ENCODE results near the gene PPP6R2.

The PPP6R2 gene

DNA sequence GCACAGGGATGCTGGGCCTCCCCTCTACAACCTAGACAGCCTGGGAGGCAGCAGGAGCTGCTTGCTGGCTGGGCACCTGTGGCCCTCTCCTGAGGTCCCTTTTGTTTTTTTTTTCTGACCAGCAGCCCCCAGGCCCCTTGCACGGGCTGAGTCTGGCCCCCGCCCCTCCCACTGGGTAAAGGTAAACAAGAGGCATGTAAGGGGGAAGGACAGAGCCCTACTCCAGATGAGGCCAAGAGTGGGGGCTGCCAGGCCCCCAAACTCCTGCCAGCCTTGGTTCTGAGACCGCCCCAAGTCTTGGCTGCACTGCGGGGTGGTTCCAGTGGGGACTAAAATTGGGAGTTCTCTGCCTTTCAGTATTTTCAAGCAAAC is 44.9 kb upstream of the PPP6R2 start:
- H3K9me3 ChIP-seq (ENCODE audit: low read length) = no peaks in the 10 kb centered on the region
- H3K9me2 ChIP-seq (ENCODE audit: low read depth, low read length) = no peaks in the 10 kb centered on the region
- H2AFZ ChIP-seq (ENCODE audit: low read length) = no peak overlapping the region
- H3K27me3 ChIP-seq (ENCODE audit: insufficient read depth, low read length) = peaks cover 24% of the 10 kb centered on the region
- no peaks in the 10 kb centered on the region for H3K36me3 ChIP-seq (ENCODE audit: insufficient read depth, low read length)
- H3K4me2 ChIP-seq (ENCODE audit: low read length) = no peak overlapping the region
- no peak overlapping the region for H3K27ac ChIP-seq (ENCODE audit: low read depth, low read length, poor library complexity, severe bottlenecking)
- peaks cover 14% of the 10 kb centered on the region for H3K4me1 ChIP-seq (ENCODE audit: insufficient read depth, low read length, severe bottlenecking)
- H4K20me1 ChIP-seq (ENCODE audit: insufficient read depth, low read length) = no peaks in the 10 kb centered on the region
- H3K79me2 ChIP-seq (ENCODE audit: insufficient read depth, low read length) = no peaks in the 10 kb centered on the region
- TF ChIP-seq EZH2 (IDR thresholded peaks at IDR 0.05; ENCODE audit: borderline replicate concordance, low read length) = no peak
- TF ChIP-seq, protein P1, sequence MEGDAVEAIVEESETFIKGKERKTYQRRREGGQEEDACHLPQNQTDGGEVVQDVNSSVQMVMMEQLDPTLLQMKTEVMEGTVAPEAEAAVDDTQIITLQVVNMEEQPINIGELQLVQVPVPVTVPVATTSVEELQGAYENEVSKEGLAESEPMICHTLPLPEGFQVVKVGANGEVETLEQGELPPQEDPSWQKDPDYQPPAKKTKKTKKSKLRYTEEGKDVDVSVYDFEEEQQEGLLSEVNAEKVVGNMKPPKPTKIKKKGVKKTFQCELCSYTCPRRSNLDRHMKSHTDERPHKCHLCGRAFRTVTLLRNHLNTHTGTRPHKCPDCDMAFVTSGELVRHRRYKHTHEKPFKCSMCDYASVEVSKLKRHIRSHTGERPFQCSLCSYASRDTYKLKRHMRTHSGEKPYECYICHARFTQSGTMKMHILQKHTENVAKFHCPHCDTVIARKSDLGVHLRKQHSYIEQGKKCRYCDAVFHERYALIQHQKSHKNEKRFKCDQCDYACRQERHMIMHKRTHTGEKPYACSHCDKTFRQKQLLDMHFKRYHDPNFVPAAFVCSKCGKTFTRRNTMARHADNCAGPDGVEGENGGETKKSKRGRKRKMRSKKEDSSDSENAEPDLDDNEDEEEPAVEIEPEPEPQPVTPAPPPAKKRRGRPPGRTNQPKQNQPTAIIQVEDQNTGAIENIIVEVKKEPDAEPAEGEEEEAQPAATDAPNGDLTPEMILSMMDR (IDR thresholded peaks at IDR 0.05; ENCODE audit: low read length) = no peak
- H3K4me3 ChIP-seq (ENCODE audit: low read depth, low read length, poor library complexity, severe bottlenecking) = no peak overlapping the region
- 0 out of 2 replicates have a peak, but pooled peaks cover 3% of the 10 kb centered on the region for H3F3A ChIP-seq (ENCODE audit: insufficient read depth, low read length)
- H3K9ac ChIP-seq (ENCODE audit: low read length) = no peak overlapping the region

DNA sequence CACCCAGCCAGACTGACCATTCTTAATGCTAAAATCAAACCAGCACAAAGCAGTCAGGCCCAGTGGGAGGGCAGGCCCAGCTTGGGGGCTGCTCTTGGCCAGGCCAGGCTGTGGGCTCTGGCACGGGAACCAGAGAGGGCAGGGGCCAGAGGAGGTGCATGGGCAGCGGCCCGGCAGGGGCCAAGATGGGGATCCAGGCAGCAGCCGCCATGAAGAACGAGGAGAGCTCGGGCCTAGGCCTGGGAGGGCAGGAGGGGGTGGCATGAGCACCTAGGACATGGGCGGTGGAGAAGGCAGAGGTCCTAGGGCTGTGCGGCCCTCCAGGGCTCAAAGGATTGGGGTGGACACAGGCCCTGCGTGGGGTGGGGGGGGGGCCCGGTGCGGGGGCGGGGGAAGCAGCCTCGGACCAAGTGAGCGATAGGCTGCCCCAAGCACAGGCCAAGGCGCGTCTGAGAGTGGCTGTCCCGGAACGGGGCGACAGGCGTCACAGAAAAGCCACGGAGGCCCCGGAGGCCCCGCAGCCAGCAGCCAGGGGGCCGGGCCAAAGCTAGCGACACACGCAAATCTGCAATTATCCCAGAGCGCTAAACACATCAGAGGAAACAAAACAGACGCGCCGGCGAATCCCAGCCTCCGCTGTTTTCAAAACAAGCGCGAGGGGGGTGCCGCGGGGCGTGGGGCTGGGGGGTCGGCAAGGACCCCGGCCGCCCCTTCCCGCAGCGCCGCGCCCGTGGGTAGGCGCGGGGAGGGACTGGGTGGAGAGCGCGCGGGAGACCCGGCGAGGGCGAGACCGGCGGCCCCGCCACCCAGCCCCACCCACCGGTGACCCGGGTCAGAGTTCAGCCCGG is 44.0 kb upstream of the PPP6R2 start:
- Histone ChIP-seq H3K4me3 (ENCODE audit: low read depth, low read length, poor library complexity, severe bottlenecking) (peak overlapping the region; percentile 53), H3K9me2 (ENCODE audit: low read depth, low read length) (no peaks in the 10 kb centered on the region), H3K9ac (ENCODE audit: low read length) (0 out of 2 replicates have a peak overlapping the region, but pooled peaks have one; percentile 22), H4K20me1 (ENCODE audit: insufficient read depth, low read length) (no peaks in the 10 kb centered on the region), H3K4me1 (ENCODE audit: insufficient read depth, low read length, severe bottlenecking) (peaks cover 11% of the 10 kb centered on the region), H3F3A (ENCODE audit: insufficient read depth, low read length) (0 out of 2 replicates have a peak, but pooled peaks cover 3% of the 10 kb centered on the region), H2AFZ (ENCODE audit: low read length) (no peak overlapping the region), H3K9me3 (ENCODE audit: low read length) (no peaks in the 10 kb centered on the region), H3K27ac (ENCODE audit: low read depth, low read length, poor library complexity, severe bottlenecking) (no peak overlapping the region), H3K4me2 (ENCODE audit: low read length) (peak overlapping the region; percentile 71), H3K36me3 (ENCODE audit: insufficient read depth, low read length) (no peaks in the 10 kb centered on the region), H3K27me3 (ENCODE audit: insufficient read depth, low read length) (peaks cover 23% of the 10 kb centered on the region), H3K79me2 (ENCODE audit: insufficient read depth, low read length) (no peaks in the 10 kb centered on the region)
- TF ChIP-seq, protein P1 (IDR thresholded peaks at IDR 0.05; ENCODE audit: low read length) = no peak
- TF ChIP-seq EZH2 (IDR thresholded peaks at IDR 0.05; ENCODE audit: borderline replicate concordance, low read length) = no peak

DNA sequence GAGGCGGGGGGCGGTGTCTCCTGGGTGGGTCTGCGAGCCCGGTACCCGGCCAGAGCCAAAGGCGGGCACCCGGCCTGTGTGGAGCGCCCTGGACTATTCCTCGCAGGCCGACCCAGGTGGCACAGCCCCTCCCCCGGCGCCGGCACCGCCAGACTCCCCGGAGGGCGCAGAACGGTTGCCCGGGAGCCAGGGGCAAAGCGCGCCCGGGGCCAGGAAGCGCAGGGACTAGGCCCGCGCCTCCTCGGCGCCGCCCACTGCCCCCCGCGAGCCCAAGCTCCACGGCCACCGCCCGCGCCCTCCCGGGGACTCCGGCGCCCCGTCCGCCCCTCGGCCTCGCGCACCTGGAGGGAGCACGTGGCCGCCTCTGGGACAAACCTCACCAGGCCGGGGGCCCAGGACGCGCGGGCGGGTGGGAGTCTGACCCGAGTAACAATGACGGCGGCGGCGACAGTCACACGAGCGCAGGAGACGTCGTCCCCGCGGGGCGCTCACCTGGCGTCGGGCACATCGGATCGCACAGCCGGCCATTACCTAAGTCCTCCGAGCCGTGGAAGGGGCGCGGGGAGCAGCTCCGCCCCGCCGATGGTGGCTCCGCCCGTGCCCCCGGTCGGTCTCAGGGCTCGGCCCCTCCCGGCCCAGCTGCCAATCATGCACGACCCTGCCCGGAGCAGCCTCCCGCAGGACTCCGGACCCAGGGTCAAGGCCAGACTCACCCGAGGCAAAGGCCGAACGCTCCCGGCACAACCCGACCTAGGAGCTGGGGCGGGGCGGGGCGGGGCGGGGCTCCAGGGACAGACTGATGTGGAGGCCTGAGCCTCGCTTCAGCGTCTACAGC is 43.1 kb upstream of the PPP6R2 start:
- no peaks in the 10 kb centered on the region for H4K20me1 ChIP-seq (ENCODE audit: insufficient read depth, low read length)
- H3K9me2 ChIP-seq (ENCODE audit: low read depth, low read length) = no peaks in the 10 kb centered on the region
- peaks cover 18% of the 10 kb centered on the region for H3K27me3 ChIP-seq (ENCODE audit: insufficient read depth, low read length)
- H3K4me2 ChIP-seq (ENCODE audit: low read length) = peak overlapping the region; percentile 71
- TF ChIP-seq EZH2 (IDR thresholded peaks at IDR 0.05; ENCODE audit: borderline replicate concordance, low read length) = no peak
- TF ChIP-seq, protein P1 (IDR thresholded peaks at IDR 0.05; ENCODE audit: low read length) = no peak
- peaks cover 11% of the 10 kb centered on the region for H3K4me1 ChIP-seq (ENCODE audit: insufficient read depth, low read length, severe bottlenecking)
- H3K27ac ChIP-seq (ENCODE audit: low read depth, low read length, poor library complexity, severe bottlenecking) = no peak overlapping the region
- peak overlapping the region; percentile 53 for H3K4me3 ChIP-seq (ENCODE audit: low read depth, low read length, poor library complexity, severe bottlenecking)
- H2AFZ ChIP-seq (ENCODE audit: low read length) = no peak overlapping the region
- H3F3A ChIP-seq (ENCODE audit: insufficient read depth, low read length) = 0 out of 2 replicates have a peak, but pooled peaks cover 3% of the 10 kb centered on the region
- peak overlapping the region; percentile 11; the same call in 1 of the 2 replicates for H3K9ac ChIP-seq (ENCODE audit: low read length)
- H3K79me2 ChIP-seq (ENCODE audit: insufficient read depth, low read length) = no peaks in the 10 kb centered on the region
- no peaks in the 10 kb centered on the region for H3K36me3 ChIP-seq (ENCODE audit: insufficient read depth, low read length)
- no peaks in the 10 kb centered on the region for H3K9me3 ChIP-seq (ENCODE audit: low read length)

Measured in OCI-LY1 (cell line).